A549 (cell line): ENCODE results near the gene PCNT. TPM values are rescaled to one million over a fixed set of nuclear protein-coding genes. Genes with fewer than 3 reads are reported as not detected.

Experiments used
- ATAC-seq, 2 experiments: fragments of 200-7000 bp in 1 of 2; fragments of >200 bp in 1 of 2; cut with Nextera tagmentation in 1 of 2; cut with Tn5 transposase in 1 of 2; 3 replicates each; pipeline versions ENCODE4 v1.8.0 to v1.9.1; 2018 to 2020; ENCODE audit warnings: mild to moderate bottlenecking in 1 of 2, moderate library complexity in 1 of 2
- CTCF ChIA-PET: fragments of 300-600 bp; sonication (Branson Sonifier 250); formaldehyde crosslinking; extraction: SDS; loops from one replicate; lab custom pipeline; 2021; ENCODE audit warnings: antibody characterized with exemption, inconsistent platforms; lab: Yijun Ruan, JAX
- POLR2A ChIA-PET: fragments of 350-600 bp; formaldehyde crosslinking; extraction: SDS; loops from one replicate; lab custom pipeline; 2021; ENCODE audit warnings: antibody characterized with exemption, inconsistent platforms; lab: Yijun Ruan, JAX
- DNase-seq, 2 experiments: peaks; one replicate each; pipeline versions ENCODE4 v3.0.0 to v3.0.0-alpha.2; 2011 to 2016; ENCODE audit warnings: low read depth in 1 of 2, low spot score in 1 of 2
- FAIRE-seq: peaks from 2 replicates; lab custom pipeline; 2011; peaks lifted over from hg19 to GRCh38; lab: Jason Lieb, UNC
- H3K27ac ChIP-seq, 2 experiments: fragments of >200 bp; sonication (Bioruptor Twin); formaldehyde crosslinking; 3 replicates each; pipeline ENCODE4 v1.5.1; 2016 to 2017
- H3K4me1 ChIP-seq: fragments of >200 bp; sonication (Bioruptor Twin); formaldehyde crosslinking; 3 replicates; pipeline ENCODE4 v1.6.1; 2016
- H3K4me2 ChIP-seq: fragments of >200 bp; sonication (Bioruptor Twin); formaldehyde crosslinking; 3 replicates; pipeline ENCODE4 v1.6.1; 2016
- H3K4me3 ChIP-seq: fragments of >200 bp; sonication (Bioruptor Twin); formaldehyde crosslinking; 3 replicates; pipeline ENCODE4 v1.5.1; 2016
- H3K9me3 ChIP-seq: fragments of >200 bp; sonication (Bioruptor Twin); formaldehyde crosslinking; 3 replicates; pipeline ENCODE4 v1.6.1; 2016
- BHLHE40 ChIP-seq: IDR thresholded peaks from 2 replicates; pipeline ENCODE4 v1.6.1; 2012; ENCODE audit warnings: low read depth, low read length, inconsistent platforms
- CBX8 ChIP-seq: fragments of 200-600 bp; sonication (generic); IDR thresholded peaks from 2 replicates; pipeline ENCODE4 v1.6.1; 2016
- CHD2 ChIP-seq: fragments of 150-350 bp; IDR thresholded peaks from 2 replicates; pipeline ENCODE4 v1.6.1; 2014; ENCODE audit warnings: low read length; ENCODE audit not compliant: partially characterized antibody
- CHD4 ChIP-seq: fragments of 200-600 bp; sonication (generic); IDR thresholded peaks from 2 replicates; pipeline ENCODE4 v1.6.1; 2016; ENCODE audit warnings: antibody characterized with exemption, mild to moderate bottlenecking, borderline replicate concordance
- EHF ChIP-seq: fragments of 250-450 bp; sonication (Bioruptor Pico); IDR thresholded peaks from 2 replicates; pipeline ENCODE4 v1.5.0; 2020; ENCODE audit warnings: mild to moderate bottlenecking
- ESRRA ChIP-seq: fragments of 150-350 bp; IDR thresholded peaks from 2 replicates; pipeline ENCODE4 v1.6.1; 2014; ENCODE audit warnings: mild to moderate bottlenecking, low read length, borderline replicate concordance
- FOSB ChIP-seq: fragments of 250-450 bp; sonication (Bioruptor Pico); IDR thresholded peaks from 2 replicates; pipeline ENCODE4 v1.5.0; 2020; ENCODE audit warnings: mild to moderate bottlenecking, moderate library complexity
- FOSL2 ChIP-seq, 2 experiments: fragments of 450-650 bp in 1 of 2; fragments of >200 bp in 1 of 2; sonication (Bioruptor Twin) in 1 of 2; formaldehyde crosslinking; IDR thresholded peaks; 2 replicates each; pipeline versions ENCODE4 v1.5.0 to v1.6.1; 2016 to 2020; ENCODE audit warnings: mild to moderate bottlenecking in 1 of 2, moderate library complexity in 1 of 2
- FOXS1 ChIP-seq: fragments of 250-450 bp; sonication (Bioruptor Pico); IDR thresholded peaks from 2 replicates; pipeline ENCODE4 v1.5.0; 2020; ENCODE audit warnings: mild to moderate bottlenecking, moderate library complexity
- HEYL ChIP-seq: fragments of 250-450 bp; sonication (Bioruptor Pico); IDR thresholded peaks from 2 replicates; pipeline ENCODE4 v1.8.0; 2021; ENCODE audit warnings: mild to moderate bottlenecking, moderate library complexity
- KDM1A ChIP-seq: fragments of 200-600 bp; sonication (generic); IDR thresholded peaks from 2 replicates; pipeline ENCODE4 v1.6.1; 2016; ENCODE audit warnings: low read depth, mild to moderate bottlenecking
- MAZ ChIP-seq: fragments of 150-350 bp; IDR thresholded peaks from 2 replicates; pipeline ENCODE4 v1.6.1; 2014; ENCODE audit warnings: antibody characterized with exemption, low read depth, low read length, borderline replicate concordance
- MYC ChIP-seq: IDR thresholded peaks from 2 replicates; pipeline ENCODE4 v1.6.1; 2012; ENCODE audit warnings: mild to moderate bottlenecking, inconsistent platforms, low read length, improper control_type of control experiment, borderline replicate concordance
- NPAS2 ChIP-seq: fragments of 250-450 bp; sonication (Bioruptor Pico); IDR thresholded peaks from 2 replicates; pipeline ENCODE4 v1.8.0; 2022; ENCODE audit warnings: mild to moderate bottlenecking, moderate library complexity, borderline replicate concordance
- POLR2A ChIP-seq: IDR thresholded peaks from 2 replicates; pipeline ENCODE4 v1.6.1; 2012; ENCODE audit warnings: mild to moderate bottlenecking, low read length
- RARB ChIP-seq: fragments of 250-450 bp; sonication (Bioruptor Pico); IDR thresholded peaks from 2 replicates; pipeline ENCODE4 v1.8.0; 2021; ENCODE audit warnings: mild to moderate bottlenecking, moderate library complexity
- RCOR1 ChIP-seq: fragments of 150-350 bp; IDR thresholded peaks from 2 replicates; pipeline ENCODE4 v1.6.1; 2014; ENCODE audit warnings: antibody characterized with exemption, low read length, low read depth
- RFX5 ChIP-seq: fragments of 450-650 bp; IDR thresholded peaks from 2 replicates; pipeline ENCODE4 v1.7.1; 2014; ENCODE audit warnings: antibody characterized with exemption, mild to moderate bottlenecking, moderate library complexity
- RNF2 ChIP-seq: fragments of 200-600 bp; sonication (generic); IDR thresholded peaks from 2 replicates; pipeline ENCODE4 v1.6.1; 2016; ENCODE audit warnings: low read depth, mild to moderate bottlenecking, antibody characterized with exemption, moderate library complexity, borderline replicate concordance
- SREBF2 ChIP-seq: fragments of 450-650 bp; IDR thresholded peaks from 2 replicates; pipeline ENCODE4 v1.6.1; 2014; ENCODE audit warnings: mild to moderate bottlenecking, moderate library complexity
- TP53 ChIP-seq: fragments of 250-450 bp; sonication (Bioruptor Pico); IDR thresholded peaks from 2 replicates; pipeline ENCODE4 v1.5.0; 2021; ENCODE audit warnings: mild to moderate bottlenecking, moderate library complexity
- ZC3H11A ChIP-seq: fragments of 450-650 bp; IDR thresholded peaks from 2 replicates; pipeline ENCODE4 v1.6.1; 2014; ENCODE audit warnings: antibody characterized with exemption, mild to moderate bottlenecking
- WGBS: methylation state at CpG from one replicate; pipeline ENCODE4 v1.1.6; 2017; ENCODE audit errors: missing lambda C conversion rate; 5-methylcytosine and 5-hydroxymethylcytosine counted together
- polyA plus RNA-seq, 4 experiments: library from polyadenylated mRNA; depleted of rRNA in 3 of 4; stranded (reverse); fragments of >200 nt; fragmentation: RNase III in 1 of 4; extraction: RNeasy Plus Mini Kit Qiagen cat#74134 plus additional on column Dnase treatment in 1 of 4; gene quantifications; 2 replicates in 3 of 4; 3 replicates in 1 of 4; pipeline ENCODE4 v1.2.3, GENCODE V29; 2011 to 2017
- TF ChIP-seq, protein P1 (sequence below): IDR thresholded peaks from 2 replicates; pipeline ENCODE4 v1.6.1; 2012
- TF ChIP-seq, protein P2 (sequence below): IDR thresholded peaks from 2 replicates; pipeline ENCODE4 v1.6.1; 2012; ENCODE audit warnings: low read depth, borderline replicate concordance
- TF ChIP-seq, protein P3 (sequence below): fragments of >200 bp; sonication (Bioruptor Twin); formaldehyde crosslinking; IDR thresholded peaks from 3 replicates; pipeline ENCODE4 v1.5.1; 2016
- TF ChIP-seq, protein P4 (sequence below): fragments of 250-450 bp; sonication (Bioruptor Pico); IDR thresholded peaks from 2 replicates; pipeline ENCODE4 v1.5.0; 2021; ENCODE audit warnings: mild to moderate bottlenecking, moderate library complexity, borderline replicate concordance
- TF ChIP-seq, protein P5 (sequence below): fragments of 150-350 bp; IDR thresholded peaks from 2 replicates; pipeline ENCODE4 v1.6.1; 2014; ENCODE audit warnings: low read depth, mild to moderate bottlenecking, low read length

Gene PCNT
- polyA plus RNA-seq, 2 of the 4 experiments (the other 2 are of a cell fraction): 11.1 to 14.6 TPM

DNA sequence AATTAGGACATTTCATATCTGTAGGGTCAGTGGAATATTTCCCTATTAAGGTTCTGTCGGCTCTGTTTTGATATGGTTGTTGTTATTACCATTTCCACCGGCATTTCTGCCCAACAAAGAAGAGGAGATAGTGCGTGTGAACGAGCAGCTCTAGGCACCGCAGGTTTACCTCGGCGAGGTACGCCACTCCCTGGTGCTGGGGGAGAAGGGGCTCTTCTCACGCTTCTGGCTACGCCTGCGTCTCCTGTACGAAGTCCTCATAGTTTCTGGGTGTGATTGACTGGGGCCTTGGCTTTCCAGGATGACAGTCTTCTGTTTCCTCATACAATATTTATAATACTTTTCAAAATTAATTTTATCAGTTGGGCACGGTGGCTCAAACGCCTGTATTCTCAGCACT lies 80.3 kb downstream of the PCNT start:
- CTCF ChIA-PET: no interaction called here
- DNase-seq (no peak), FAIRE-seq (no peak), ATAC-seq (no peak)
- Histone ChIP-seq H3K27ac (no peak overlapping the region), H3K4me2 (no peak overlapping the region), H3K4me1 (no peaks in the 10 kb centered on the region), H3K4me3 (no peak overlapping the region), H3K9me3 (no peaks in the 10 kb centered on the region)
- 96% methylated on average over 14 of the region's 14 CpGs for WGBS
- POLR2A ChIA-PET: no interaction called here
- TF ChIP-seq RARB (CRISPR knock-in tag): no peak
- TF ChIP-seq TP53 (CRISPR knock-in tag): no peak
- no peak for TF ChIP-seq CHD2
- TF ChIP-seq RCOR1: no peak
- no peak for TF ChIP-seq KDM1A
- no peak for TF ChIP-seq FOSB (CRISPR knock-in tag)
- TF ChIP-seq, protein P1, sequence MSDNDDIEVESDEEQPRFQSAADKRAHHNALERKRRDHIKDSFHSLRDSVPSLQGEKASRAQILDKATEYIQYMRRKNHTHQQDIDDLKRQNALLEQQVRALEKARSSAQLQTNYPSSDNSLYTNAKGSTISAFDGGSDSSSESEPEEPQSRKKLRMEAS: no peak
- TF ChIP-seq POLR2A: no peak
- no peak for TF ChIP-seq NPAS2 (CRISPR knock-in tag)
- TF ChIP-seq RFX5: no peak
- TF ChIP-seq FOXS1 (CRISPR knock-in tag): no peak
- TF ChIP-seq, protein P2, sequence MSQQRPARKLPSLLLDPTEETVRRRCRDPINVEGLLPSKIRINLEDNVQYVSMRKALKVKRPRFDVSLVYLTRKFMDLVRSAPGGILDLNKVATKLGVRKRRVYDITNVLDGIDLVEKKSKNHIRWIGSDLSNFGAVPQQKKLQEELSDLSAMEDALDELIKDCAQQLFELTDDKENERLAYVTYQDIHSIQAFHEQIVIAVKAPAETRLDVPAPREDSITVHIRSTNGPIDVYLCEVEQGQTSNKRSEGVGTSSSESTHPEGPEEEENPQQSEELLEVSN: no peak
- no peak for TF ChIP-seq ZC3H11A
- TF ChIP-seq FOSL2 (IDR thresholded peaks at IDR 0.05): no peak
- TF ChIP-seq FOSL2 (CRISPR knock-in tag; IDR thresholded peaks at IDR 0.05): no peak
- no peak for TF ChIP-seq MYC
- TF ChIP-seq BHLHE40: no peak
- TF ChIP-seq, protein P3, sequence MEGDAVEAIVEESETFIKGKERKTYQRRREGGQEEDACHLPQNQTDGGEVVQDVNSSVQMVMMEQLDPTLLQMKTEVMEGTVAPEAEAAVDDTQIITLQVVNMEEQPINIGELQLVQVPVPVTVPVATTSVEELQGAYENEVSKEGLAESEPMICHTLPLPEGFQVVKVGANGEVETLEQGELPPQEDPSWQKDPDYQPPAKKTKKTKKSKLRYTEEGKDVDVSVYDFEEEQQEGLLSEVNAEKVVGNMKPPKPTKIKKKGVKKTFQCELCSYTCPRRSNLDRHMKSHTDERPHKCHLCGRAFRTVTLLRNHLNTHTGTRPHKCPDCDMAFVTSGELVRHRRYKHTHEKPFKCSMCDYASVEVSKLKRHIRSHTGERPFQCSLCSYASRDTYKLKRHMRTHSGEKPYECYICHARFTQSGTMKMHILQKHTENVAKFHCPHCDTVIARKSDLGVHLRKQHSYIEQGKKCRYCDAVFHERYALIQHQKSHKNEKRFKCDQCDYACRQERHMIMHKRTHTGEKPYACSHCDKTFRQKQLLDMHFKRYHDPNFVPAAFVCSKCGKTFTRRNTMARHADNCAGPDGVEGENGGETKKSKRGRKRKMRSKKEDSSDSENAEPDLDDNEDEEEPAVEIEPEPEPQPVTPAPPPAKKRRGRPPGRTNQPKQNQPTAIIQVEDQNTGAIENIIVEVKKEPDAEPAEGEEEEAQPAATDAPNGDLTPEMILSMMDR: no peak
- TF ChIP-seq SREBF2: no peak
- no peak for TF ChIP-seq HEYL (CRISPR knock-in tag)
- no peak for TF ChIP-seq EHF

DNA sequence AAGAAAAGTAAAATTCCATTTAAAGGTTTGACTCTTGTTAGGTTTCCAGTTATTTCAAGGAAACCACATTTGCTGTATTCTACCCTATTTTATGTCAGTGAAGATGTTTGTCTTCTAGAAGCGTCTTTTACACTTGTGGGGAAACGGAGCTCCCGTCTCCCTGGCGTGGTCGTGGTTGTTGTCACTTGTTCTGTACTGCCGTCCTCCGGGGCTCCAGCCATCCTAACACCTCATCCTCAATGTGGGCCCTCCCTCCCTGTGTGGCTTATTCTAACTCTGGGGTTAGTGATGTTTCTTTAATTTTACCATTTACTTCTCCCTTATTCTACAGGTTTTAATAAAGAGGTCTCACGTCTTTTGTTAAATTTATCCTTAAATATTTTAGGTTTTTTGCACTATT lies 82.0 kb downstream of the PCNT start:
- ChIA-PET POLR2A (no interaction called here), CTCF (no interaction called here)
- ATAC-seq: no peak
- FAIRE-seq: no peak
- H3K9me3 ChIP-seq: no peaks in the 10 kb centered on the region
- no peaks in the 10 kb centered on the region for H3K4me1 ChIP-seq
- 87% methylated on average over 8 of the region's 8 CpGs for WGBS
- TF ChIP-seq CHD4: no peak
- TF ChIP-seq ESRRA: no peak
- H3K4me3 ChIP-seq: no peak overlapping the region
- no peak overlapping the region for H3K4me2 ChIP-seq
- DNase-seq: no peak
- no peak overlapping the region for H3K27ac ChIP-seq

DNA sequence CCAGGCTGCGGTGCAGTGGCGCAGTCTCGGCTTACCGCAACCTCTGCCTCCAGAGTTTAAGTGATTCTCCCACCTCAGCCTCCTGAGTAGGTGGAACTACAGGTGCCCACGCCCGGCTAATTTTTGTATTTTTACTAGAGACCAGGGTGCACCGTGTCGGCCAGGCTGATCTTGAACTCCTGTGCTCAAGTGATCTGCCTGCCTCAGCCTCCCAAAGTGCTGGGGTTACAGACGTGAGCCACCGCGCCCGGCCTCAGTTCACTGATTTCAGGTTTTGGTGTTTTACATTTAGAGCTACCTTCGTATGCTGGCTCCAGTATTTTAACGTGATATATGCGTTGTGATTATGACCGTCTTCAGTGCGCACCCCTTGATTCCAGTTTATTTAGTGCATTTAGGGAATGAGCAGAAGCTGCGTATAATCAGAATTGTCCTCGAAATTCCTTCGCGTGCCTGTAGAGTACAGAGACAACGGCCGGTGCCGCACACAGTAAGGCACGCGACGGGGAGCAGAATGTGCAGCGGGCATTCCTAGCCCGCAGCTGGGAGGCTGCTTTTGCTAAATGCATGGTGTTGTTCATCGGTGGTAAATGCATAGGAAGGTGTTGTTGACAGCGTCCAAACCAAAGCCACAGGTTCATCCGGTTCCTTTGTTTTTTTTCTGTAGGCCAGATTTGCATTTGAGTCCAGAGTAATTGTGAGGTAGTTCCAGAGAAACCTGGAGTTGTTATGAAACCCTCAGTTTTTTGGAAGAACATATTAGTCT lies 85.9 kb downstream of the PCNT start:
- no peak overlapping the region for H3K27ac ChIP-seq
- H3K4me1 ChIP-seq: no peaks in the 10 kb centered on the region
- H3K4me2 ChIP-seq: no peak overlapping the region
- no peak for FAIRE-seq
- POLR2A ChIA-PET: no interaction called here
- H3K9me3 ChIP-seq: no peaks in the 10 kb centered on the region
- H3K4me3 ChIP-seq: no peak overlapping the region
- CTCF ChIA-PET: interaction anchor here (0.9 kb wide), 1 partner anchor 10 kb away, joined by 3 read pairs; no protein-coding TSS in a partner anchor
- no peak for ATAC-seq
- no peak for DNase-seq
- 98% methylated on average over 32 of the region's 32 CpGs for WGBS
- TF ChIP-seq RNF2 (no peak), MAZ (no peak), CBX8 (no peak), SREBF2 (no peak)
- TF ChIP-seq, protein P4, sequence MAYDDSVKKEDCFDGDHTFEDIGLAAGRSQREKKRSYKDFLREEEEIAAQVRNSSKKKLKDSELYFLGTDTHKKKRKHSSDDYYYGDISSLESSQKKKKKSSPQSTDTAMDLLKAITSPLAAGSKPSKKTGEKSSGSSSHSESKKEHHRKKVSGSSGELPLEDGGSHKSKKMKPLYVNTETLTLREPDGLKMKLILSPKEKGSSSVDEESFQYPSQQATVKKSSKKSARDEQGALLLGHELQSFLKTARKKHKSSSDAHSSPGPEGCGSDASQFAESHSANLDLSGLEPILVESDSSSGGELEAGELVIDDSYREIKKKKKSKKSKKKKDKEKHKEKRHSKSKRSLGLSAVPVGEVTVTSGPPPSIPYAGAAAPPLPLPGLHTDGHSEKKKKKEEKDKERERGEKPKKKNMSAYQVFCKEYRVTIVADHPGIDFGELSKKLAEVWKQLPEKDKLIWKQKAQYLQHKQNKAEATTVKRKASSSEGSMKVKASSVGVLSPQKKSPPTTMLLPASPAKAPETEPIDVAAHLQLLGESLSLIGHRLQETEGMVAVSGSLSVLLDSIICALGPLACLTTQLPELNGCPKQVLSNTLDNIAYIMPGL (CRISPR knock-in tag): no peak
- TF ChIP-seq, protein P5, sequence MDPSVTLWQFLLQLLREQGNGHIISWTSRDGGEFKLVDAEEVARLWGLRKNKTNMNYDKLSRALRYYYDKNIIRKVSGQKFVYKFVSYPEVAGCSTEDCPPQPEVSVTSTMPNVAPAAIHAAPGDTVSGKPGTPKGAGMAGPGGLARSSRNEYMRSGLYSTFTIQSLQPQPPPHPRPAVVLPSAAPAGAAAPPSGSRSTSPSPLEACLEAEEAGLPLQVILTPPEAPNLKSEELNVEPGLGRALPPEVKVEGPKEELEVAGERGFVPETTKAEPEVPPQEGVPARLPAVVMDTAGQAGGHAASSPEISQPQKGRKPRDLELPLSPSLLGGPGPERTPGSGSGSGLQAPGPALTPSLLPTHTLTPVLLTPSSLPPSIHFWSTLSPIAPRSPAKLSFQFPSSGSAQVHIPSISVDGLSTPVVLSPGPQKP: no peak
- TF ChIP-seq, protein P2: no peak
- TF ChIP-seq, protein P1: no peak
